ENCODE measurements around the gene ZNF408.

DNA sequence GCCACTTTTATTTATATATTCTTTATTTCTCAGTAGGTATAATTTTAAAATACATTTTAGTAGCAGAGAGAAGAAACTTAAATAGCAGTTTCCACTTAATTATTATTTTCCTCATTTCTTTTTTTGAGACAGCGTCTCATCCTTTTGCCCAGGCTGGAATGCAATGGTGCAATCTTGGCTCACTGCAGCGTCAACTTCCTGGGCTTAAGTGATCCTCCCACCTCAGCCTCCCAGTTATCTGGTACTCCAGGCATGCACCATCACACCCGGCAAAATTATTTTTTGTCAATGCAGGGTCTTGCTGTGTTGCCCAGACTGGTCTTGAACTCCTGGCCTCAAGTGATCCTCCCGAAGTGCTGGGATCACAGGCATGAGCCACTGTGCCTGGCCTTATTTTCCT is 45.2 kb upstream of the ZNF408 start:
- TF ChIP-seq POLR2A (IDR thresholded peaks at IDR 0.05) = no peak
- TF ChIP-seq, protein P1, sequence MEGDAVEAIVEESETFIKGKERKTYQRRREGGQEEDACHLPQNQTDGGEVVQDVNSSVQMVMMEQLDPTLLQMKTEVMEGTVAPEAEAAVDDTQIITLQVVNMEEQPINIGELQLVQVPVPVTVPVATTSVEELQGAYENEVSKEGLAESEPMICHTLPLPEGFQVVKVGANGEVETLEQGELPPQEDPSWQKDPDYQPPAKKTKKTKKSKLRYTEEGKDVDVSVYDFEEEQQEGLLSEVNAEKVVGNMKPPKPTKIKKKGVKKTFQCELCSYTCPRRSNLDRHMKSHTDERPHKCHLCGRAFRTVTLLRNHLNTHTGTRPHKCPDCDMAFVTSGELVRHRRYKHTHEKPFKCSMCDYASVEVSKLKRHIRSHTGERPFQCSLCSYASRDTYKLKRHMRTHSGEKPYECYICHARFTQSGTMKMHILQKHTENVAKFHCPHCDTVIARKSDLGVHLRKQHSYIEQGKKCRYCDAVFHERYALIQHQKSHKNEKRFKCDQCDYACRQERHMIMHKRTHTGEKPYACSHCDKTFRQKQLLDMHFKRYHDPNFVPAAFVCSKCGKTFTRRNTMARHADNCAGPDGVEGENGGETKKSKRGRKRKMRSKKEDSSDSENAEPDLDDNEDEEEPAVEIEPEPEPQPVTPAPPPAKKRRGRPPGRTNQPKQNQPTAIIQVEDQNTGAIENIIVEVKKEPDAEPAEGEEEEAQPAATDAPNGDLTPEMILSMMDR (IDR thresholded peaks at IDR 0.05) = no peak

Measured in esophagus squamous epithelium (tissue), 4 donors.